Stomach (tissue), 9 donors: ENCODE measurements around the gene NECTIN1. TPM values are rescaled to one million over a fixed set of nuclear protein-coding genes. Genes with fewer than 3 reads are reported as not detected.
A peak's percentile ranks its signal among the peaks of the same experiment; 100 is the strongest.

ENCODE experiments used
- DNase-seq, 2 donors: peaks; one replicate each; pipeline versions ENCODE4 v3.0.0 to v3.0.0-alpha.2; 2013 to 2019
- H3K27ac ChIP-seq, 5 donors: fragments of 200-600 bp in 4 of 5; sonication (generic) in 4 of 5; one replicate each; pipeline ENCODE4 v1.5.1; 2013 to 2019; ENCODE audit warnings: mild to moderate bottlenecking in 1 of 5, moderate library complexity in 1 of 5
- H3K27me3 ChIP-seq, 3 donors: fragments of 200-600 bp; sonication (generic); one replicate each; pipeline ENCODE4 v1.5.1; 2017 to 2019; ENCODE audit warnings: mixed run types in 1 of 3
- H3K36me3 ChIP-seq, 4 donors: fragments of 200-600 bp; sonication (generic); 1 replicate in 3 of 4; 2 replicates in 1 of 4; pipeline ENCODE4 v1.5.1; 2016 to 2019
- H3K4me1 ChIP-seq, 4 donors: fragments of 200-600 bp; sonication (generic); one replicate each; pipeline ENCODE4 v1.5.1; 2016 to 2019
- H3K4me3 ChIP-seq, 4 donors: fragments of 200-600 bp; sonication (generic) in 3 of 4; one replicate each; pipeline ENCODE4 v1.5.1; 2016 to 2019; ENCODE audit warnings: mild to moderate bottlenecking in 1 of 4
- H3K9me3 ChIP-seq, 4 donors: fragments of 200-600 bp; sonication (generic); one replicate each; pipeline ENCODE4 v1.5.1; 2016 to 2019
- EP300 ChIP-seq: sonication (generic); formaldehyde crosslinking; IDR thresholded peaks from one replicate; pipeline ENCODE4 v1.6.1; 2017; ENCODE audit warnings: antibody characterized with exemption
- POLR2A ChIP-seq, 4 donors: fragments of 450-650 bp; IDR thresholded peaks; one replicate each; pipeline ENCODE4 v1.6.1; 2016; ENCODE audit warnings: antibody characterized with exemption in 4 of 4, control low read depth in 2 of 4, mild to moderate bottlenecking in 1 of 4, moderate library complexity in 1 of 4
- POLR2AphosphoS5 ChIP-seq, 3 donors: sonication (generic); formaldehyde crosslinking; IDR thresholded peaks; one replicate each; pipeline ENCODE4 v1.6.1; 2016; ENCODE audit warnings: antibody characterized with exemption in 3 of 3
- WGBS, 5 donors: extraction: QIAGEN DNeasy Blood & Tissue Kit in 3 of 5; methylation state at CpG; one replicate each; pipeline versions ENCODE4 v1.1.5 to v1.1.7; 2013 to 2018; 5-methylcytosine and 5-hydroxymethylcytosine counted together
- intact Hi-C: fragments of 100-400 bp; cut with DNase I; formaldehyde crosslinking; loops from one replicate; pipeline ENCODE4 v1.15.1; 2023; ENCODE audit warnings: low total_unique reads
- polyA plus RNA-seq, 3 donors: library from polyadenylated mRNA; stranded (reverse); fragments of 200-250 nt; gene quantifications; one replicate each; pipeline ENCODE4 v1.2.3, GENCODE V29; 2013
- total RNA-seq, 5 donors: library from RNA; depleted of rRNA; stranded (reverse); fragments of >200 nt; gene quantifications; one replicate each; pipeline versions ENCODE4 v1.1.0 to v1.2.3, GENCODE V29; 2014 to 2016
- TF ChIP-seq, protein P1 (sequence below), 7 experiments: fragments of 450-650 bp in 4 of 7; fragments of 200-600 bp in 3 of 7; sonication (generic) in 3 of 7; IDR thresholded peaks; one replicate each; pipeline ENCODE4 v1.5.1; 2016 to 2019; ENCODE audit warnings: antibody characterized with exemption in 7 of 7, control low read depth in 2 of 7, mild to moderate bottlenecking in 1 of 7
- donor health status: healthy with polysubstance abuse.
- donor health status: Bipolar disorder and iron deficiency.
- donor health status: healthy.

The NECTIN1 gene
- total and polyA plus RNA-seq, 8 donors = 1.2 to 92.1 (median 6.0) TPM

DNA sequence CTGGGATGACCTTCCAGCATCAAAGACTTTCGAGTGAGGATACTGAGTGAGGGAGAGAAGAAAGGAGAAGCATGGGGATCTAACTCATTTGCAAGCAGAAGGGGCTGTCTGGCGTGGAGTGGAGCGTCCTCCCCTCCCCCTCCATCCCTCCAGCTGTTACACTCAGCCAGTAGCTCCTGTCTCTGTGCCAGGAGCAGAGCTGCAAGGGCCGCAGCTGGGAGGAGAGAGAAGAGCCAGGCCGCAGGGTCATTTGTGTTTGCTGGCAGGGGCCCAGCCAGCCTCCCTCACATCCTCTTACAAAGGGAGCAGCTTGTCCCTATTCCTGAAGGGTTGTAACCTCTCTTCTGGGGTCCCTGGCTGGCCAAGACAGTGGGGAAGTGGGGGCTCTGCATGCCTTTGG lies 57.9 kb downstream of the NECTIN1 start:
- intact Hi-C loops = loop anchor here (5.0 kb wide), 1 partner anchor 46 kb away; no protein-coding TSS in a partner anchor
- H3K9me3 ChIP-seq = no peaks in the 10 kb centered on the region
- H3K27ac ChIP-seq = peak overlapping the region in 1 of 5 donors; percentile 29
- peaks cover 13 to 24% (median 22%) of the 10 kb centered on the region in 4 donors for H3K4me1 ChIP-seq
- peaks cover 0 to 20% (median 16%) of the 10 kb centered on the region in 4 donors for H3K36me3 ChIP-seq
- WGBS, 5 donors = 29 to 55% (median 45%) methylated on average over 4 to 5 of the region's 5 CpGs
- no peaks in the 10 kb centered on the region for H3K27me3 ChIP-seq
- TF ChIP-seq, protein P1, sequence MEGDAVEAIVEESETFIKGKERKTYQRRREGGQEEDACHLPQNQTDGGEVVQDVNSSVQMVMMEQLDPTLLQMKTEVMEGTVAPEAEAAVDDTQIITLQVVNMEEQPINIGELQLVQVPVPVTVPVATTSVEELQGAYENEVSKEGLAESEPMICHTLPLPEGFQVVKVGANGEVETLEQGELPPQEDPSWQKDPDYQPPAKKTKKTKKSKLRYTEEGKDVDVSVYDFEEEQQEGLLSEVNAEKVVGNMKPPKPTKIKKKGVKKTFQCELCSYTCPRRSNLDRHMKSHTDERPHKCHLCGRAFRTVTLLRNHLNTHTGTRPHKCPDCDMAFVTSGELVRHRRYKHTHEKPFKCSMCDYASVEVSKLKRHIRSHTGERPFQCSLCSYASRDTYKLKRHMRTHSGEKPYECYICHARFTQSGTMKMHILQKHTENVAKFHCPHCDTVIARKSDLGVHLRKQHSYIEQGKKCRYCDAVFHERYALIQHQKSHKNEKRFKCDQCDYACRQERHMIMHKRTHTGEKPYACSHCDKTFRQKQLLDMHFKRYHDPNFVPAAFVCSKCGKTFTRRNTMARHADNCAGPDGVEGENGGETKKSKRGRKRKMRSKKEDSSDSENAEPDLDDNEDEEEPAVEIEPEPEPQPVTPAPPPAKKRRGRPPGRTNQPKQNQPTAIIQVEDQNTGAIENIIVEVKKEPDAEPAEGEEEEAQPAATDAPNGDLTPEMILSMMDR (IDR thresholded peaks at IDR 0.05) = no peak
- TF ChIP-seq EP300 (no peak), POLR2AphosphoS5 (IDR thresholded peaks at IDR 0.05) (peak in 1 of 3 donors; percentile 21), POLR2A (IDR thresholded peaks at IDR 0.05) (no peak)
- DNase-seq = peak; percentile 48 to 95
- no peak overlapping the region for H3K4me3 ChIP-seq

DNA sequence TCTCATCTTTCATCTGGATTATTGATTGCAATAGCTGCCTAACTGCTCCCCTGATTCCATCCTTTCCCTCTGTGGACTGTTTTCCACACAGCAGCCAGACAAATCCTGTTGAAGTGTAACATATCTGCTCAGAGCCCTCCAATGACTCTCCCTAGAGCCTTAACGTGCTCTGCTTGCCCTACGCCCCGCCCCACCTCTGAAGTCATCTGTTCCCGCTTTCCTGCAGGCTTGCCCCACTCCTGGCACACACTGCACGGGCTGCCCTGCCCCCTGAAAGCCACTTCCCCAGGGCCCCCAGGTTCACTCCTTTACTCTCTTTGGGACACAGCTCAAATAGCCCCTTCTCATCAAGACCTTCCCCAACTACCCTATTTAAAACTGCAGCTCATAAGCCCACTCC lies 59.5 kb downstream of the NECTIN1 start:
- TF ChIP-seq POLR2AphosphoS5 (IDR thresholded peaks at IDR 0.05) (no peak), POLR2A (IDR thresholded peaks at IDR 0.05) (no peak), EP300 (no peak)
- TF ChIP-seq, protein P1 (IDR thresholded peaks at IDR 0.05) = no peak
- no peak overlapping the region for H3K27ac ChIP-seq
- H3K4me3 ChIP-seq = no peak overlapping the region
- H3K27me3 ChIP-seq = no peaks in the 10 kb centered on the region
- peaks cover 0 to 9% (median 8%) of the 10 kb centered on the region in 4 donors for H3K36me3 ChIP-seq
- no peak for DNase-seq
- H3K9me3 ChIP-seq = no peaks in the 10 kb centered on the region
- WGBS, 5 donors = 72 to 84% (median 79%) methylated on average over 5 of the region's 5 CpGs
- H3K4me1 ChIP-seq = peaks cover 13 to 26% (median 24%) of the 10 kb centered on the region in 4 donors
- intact Hi-C loops = loop anchor here (2.0 to 10.0 kb wide), 2 partner anchors 345 to 441 kb away; no protein-coding TSS in a partner anchor

DNA sequence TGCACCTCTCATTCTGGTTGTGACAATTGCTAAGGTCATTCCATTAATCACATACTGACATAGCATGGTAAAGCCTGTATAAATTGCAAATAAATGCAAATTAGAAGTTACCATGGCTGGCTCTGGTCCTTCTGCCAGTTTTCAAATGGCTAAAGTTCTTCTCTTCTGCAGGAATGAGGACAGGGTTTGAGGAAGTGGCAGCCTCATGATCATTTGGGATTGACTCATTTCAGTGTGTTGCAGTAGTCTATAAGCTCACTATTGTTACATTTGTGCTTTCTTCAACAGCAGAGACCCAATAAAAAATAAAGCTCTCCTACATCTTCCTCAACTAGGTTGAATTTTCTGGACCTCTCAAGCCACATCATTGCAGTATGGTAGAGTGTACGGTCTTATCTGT lies 60.3 kb downstream of the NECTIN1 start:
- WGBS, 5 donors = 80 to 88% (median 84%) methylated on average over 1 of the region's 1 CpG
- DNase-seq = no peak

DNA sequence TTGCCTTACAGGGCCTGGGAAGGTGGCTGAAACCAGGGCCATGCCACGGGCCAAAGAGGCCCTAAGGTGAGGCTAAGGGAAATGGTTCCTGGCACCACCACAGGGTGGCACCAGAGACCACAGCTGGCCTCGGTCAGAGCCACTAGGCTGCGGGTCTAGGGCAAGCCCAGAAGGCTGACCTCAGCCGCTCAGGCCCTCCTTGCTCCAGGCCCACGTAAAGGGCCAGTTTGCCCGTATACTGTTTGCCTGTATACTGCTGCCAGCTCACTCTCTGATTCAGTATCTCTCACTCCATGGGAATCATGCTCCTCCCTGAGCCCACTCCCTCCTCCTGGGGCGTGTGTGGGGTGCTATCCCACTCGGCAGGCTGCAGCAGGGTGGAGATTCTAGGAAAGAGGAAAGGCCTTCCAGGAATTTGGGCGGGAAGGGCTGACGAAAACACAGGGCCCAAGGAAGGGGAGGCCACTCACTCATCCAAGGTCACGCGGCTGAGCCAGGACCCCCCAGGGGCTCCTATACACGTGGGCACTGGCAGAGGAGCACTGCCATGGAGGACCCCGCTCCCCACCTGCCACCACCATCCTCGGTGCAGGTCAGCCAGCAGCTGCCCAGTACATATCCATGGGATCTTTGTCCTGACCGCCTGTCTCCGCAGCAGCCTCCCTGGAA lies 62.4 kb downstream of the NECTIN1 start:
- DNase-seq = peak; percentile 84 to 89
- Histone ChIP-seq H3K27ac (no peak overlapping the region), H3K27me3 (no peaks in the 10 kb centered on the region), H3K36me3 (no peaks in the 10 kb centered on the region), H3K9me3 (no peaks in the 10 kb centered on the region), H3K4me3 (no peak overlapping the region), H3K4me1 (peaks cover 8 to 30% (median 23%) of the 10 kb centered on the region in 4 donors)
- 45 to 52% (median 48%) methylated on average over 12 to 17 of the region's 17 CpGs for WGBS, 5 donors
- intact Hi-C loops = loop anchor here (10.0 kb wide), 1 partner anchor 348 kb away; no protein-coding TSS in a partner anchor
- TF ChIP-seq POLR2A (IDR thresholded peaks at IDR 0.05) = no peak
- TF ChIP-seq POLR2AphosphoS5 (IDR thresholded peaks at IDR 0.05) = peak in 1 of 3 donors; percentile 50
- no peak for TF ChIP-seq EP300
- TF ChIP-seq, protein P1 (IDR thresholded peaks at IDR 0.05) = peak in 6 of 7 experiments; percentile 5 to 96 (median 92)

More for the DNA sequence above, 60.3 kb downstream of the NECTIN1 start:
- intact Hi-C loops = loop anchor here (2.0 to 10.0 kb wide), 2 partner anchors 346 to 442 kb away; no protein-coding TSS in a partner anchor
- H3K9me3 ChIP-seq = no peaks in the 10 kb centered on the region
- H3K4me1 ChIP-seq = peaks cover 13 to 34% (median 26%) of the 10 kb centered on the region in 4 donors
- TF ChIP-seq POLR2A (IDR thresholded peaks at IDR 0.05) (no peak), POLR2AphosphoS5 (IDR thresholded peaks at IDR 0.05) (no peak), EP300 (no peak)
- TF ChIP-seq, protein P1 (IDR thresholded peaks at IDR 0.05) = no peak
- peaks cover 0 to 3% (median 1%) of the 10 kb centered on the region in 4 donors for H3K36me3 ChIP-seq
- no peak overlapping the region for H3K4me3 ChIP-seq
- no peak overlapping the region for H3K27ac ChIP-seq
- H3K27me3 ChIP-seq = no peaks in the 10 kb centered on the region
